Skin of body (tissue), 2 donors: ENCODE data around the gene LEFTY1. TPM values are rescaled to one million over a fixed set of nuclear protein-coding genes. Genes with fewer than 3 reads are reported as not detected.
"Not testable (repeated sequence)": the region's sequence is repeated elsewhere in the genome, so short reads cannot be mapped to it uniquely, and the experiment has no call there.

Source experiments
- DNase-seq: peaks from one replicate; lab custom pipeline; 2025; lab: John Stamatoyannopoulos, UW
- total RNA-seq: library from RNA; depleted of rRNA; stranded (reverse); fragments of >200 nt; gene quantifications from one replicate; pipeline ENCODE4 v1.2.3, GENCODE V29; 2014

The LEFTY1 gene, protein sequence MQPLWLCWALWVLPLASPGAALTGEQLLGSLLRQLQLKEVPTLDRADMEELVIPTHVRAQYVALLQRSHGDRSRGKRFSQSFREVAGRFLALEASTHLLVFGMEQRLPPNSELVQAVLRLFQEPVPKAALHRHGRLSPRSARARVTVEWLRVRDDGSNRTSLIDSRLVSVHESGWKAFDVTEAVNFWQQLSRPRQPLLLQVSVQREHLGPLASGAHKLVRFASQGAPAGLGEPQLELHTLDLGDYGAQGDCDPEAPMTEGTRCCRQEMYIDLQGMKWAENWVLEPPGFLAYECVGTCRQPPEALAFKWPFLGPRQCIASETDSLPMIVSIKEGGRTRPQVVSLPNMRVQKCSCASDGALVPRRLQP
- 0.30 TPM for total RNA-seq

GRCh38 chr1:225888898-225889601, at the start of gene LEFTY1:
TSS of gene LEFTY1 (minus strand) at chr1:225889146. CDS start at chr1:225889066, 80 bp downstream.
- DNase-seq: no peak

DNA sequence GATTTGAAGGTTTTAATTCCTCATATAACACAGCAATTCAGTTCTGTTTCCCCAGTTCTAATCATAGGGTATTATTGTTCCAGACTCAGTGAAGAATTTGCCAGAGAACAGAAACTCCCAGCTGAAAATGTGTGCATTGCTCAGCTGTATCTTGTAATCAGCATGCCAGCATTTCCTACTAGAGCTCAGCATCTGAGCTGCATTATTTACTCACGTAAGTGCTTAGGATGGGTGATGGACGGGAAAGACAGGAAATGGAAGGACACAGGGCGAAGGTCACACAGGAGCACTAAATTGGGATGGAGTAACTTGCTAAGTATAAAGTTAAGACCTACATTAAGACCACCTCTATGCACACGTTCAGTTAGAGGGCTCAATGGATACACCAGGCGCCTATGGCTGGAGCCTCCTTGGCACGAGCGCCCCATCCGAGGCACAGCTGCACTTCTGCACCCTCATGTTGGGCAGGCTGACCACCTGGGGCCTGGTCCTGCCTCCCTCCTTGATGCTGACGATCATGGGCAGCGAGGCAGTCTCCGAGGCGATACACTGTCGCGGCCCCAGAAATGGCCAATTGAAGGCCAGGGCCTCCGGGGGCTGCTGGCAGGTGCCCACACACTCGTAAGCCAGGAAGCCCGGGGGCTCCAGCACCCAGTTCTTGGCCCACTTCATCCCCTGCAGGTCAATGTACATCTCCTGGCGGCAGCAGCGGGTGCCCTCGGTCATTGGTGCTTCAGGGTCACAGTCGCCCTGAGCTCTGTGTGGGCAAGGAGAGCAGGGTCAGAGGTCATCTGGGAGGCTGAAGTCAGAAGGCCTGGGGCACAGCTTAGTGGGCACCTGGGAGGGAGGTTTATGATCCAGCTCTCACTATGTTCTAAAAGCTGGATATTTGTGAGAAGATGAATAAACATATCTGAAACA, 48.4 kb upstream of the LEFTY1 start:
- DNase-seq: peak; percentile 47

DNA sequence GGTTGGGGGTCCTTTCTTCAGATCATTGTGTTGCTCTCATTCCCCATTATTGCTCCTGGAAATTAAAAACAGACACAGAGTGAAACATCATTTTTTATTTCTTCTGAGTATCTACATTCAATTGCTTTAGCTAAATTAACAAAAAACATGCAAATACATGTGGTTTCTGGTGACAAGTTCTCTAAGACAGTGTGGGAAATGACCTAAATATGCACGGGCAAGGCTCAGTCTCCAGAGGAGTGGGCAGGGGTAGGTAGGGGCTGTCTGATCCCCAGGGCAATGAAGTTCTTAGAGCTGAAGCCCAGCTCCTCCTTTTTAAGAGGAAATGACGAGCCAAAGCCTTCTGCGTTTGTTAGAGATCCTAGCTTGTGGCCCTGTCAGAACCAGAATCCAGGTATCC, 47.6 kb upstream of the LEFTY1 start:
- no peak for DNase-seq

GRCh38 chr1:225936086-225936485, 47.1 kb upstream of the LEFTY1 start:
- not testable (repeated sequence) for DNase-seq

- no peak for DNase-seq
Measured at GRCh38 chr1:225934711-225935110, 45.8 kb upstream of the LEFTY1 start.

DNA sequence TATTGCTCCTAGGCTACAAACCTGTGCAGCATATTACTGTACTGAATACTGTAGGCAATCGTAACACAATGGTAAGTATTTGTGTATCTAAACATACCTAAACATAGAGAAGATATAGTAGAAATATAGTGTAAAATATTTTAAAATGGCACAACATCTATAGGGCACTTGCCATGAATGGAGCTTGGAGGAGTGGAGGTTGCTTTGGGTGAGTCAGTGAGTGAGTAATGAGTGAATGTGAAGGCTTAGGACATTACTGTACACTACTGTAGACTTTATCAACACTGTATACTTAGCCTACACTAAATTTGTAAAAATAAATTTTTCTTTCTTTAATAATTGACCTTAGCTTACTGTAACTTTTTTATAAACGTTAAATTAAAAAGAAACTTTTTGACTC, 44.1 kb upstream of the LEFTY1 start:
- no peak for DNase-seq

DNA sequence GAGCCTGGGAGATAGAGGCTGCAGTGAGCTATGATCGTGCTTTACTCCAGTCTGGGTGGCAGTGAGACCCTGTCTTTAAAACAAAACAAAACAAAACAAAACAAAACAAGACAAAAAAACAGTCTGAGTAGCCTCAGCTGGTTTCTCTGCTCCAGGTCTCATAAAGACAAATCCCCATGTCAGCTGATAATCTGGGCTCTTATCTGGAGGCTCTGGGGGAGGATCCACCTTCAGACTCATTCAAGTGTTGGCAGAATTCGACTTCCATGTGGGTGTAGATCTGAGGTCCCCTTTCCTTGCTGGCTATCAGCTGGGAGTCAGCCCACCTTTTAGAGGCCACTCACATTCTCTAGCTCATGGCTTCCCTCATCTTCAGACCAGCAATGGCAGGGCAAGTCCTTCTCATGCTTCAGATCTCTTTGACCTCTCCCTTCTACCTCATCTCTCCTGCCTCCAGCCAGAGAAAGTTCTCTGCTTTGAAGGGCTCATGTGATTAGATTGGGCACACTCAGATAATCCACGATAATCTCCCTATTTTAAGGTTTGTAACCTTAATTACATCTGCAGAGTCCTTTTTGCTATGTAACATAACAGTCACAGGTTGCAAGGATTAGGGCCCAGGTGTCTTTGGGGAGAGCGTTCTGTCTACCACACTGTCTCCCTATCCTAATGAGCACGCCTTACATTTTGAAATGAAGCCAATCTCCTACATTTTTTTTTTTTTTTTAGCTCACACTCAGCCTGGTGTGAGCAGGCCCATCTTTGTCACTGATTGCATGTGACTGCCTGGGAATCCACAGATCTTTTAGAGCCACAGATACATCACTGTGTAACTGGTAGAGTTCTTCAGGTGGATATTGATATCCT, 42.6 kb upstream of the LEFTY1 start:
- no peak for DNase-seq

DNA sequence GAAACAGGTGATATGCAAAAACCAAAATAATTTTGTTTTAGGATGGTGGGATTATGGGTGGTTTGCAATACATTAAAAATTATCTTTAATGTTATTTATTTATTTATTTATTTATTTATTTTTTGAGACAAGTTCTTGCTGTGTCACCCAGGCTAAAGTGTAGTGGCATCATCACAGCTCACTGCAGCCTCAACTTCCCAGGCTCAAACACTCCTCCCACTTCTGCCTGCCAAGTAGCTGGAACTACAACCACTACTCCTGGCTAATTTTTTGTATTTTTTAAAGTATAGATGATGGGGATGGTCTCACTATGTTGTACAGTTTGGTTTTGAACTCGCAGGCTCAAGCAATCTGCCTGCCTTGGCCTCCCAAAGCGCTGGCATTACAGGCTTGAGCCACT, 41.6 kb upstream of the LEFTY1 start:
- DNase-seq: no peak

DNA sequence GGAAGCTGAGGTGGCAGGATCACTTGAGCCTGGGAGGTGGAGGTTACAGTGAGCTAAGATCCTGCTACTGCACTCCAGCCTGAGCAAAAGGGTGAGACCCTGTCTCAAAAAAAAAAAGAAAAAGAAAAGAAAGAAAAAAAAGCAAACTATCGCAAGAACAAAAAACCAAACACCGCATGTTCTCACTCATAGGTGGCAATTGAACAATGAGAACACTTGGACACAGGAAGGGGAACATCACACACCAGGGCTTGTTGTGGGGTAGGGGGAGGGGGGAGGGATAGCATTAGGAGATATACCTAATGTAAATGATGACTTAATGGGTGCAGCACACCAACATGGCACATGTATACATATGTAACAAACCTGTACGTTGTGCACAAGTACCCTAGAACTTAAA, 40.5 kb upstream of the LEFTY1 start:
- DNase-seq: not testable (repeated sequence)

- DNase-seq: no peak
Measured at GRCh38 chr1:225928186-225929175, 39.5 kb upstream of the LEFTY1 start.

- DNase-seq: no peak
Measured at GRCh38 chr1:225926551-225927113, 37.7 kb upstream of the LEFTY1 start.

DNA sequence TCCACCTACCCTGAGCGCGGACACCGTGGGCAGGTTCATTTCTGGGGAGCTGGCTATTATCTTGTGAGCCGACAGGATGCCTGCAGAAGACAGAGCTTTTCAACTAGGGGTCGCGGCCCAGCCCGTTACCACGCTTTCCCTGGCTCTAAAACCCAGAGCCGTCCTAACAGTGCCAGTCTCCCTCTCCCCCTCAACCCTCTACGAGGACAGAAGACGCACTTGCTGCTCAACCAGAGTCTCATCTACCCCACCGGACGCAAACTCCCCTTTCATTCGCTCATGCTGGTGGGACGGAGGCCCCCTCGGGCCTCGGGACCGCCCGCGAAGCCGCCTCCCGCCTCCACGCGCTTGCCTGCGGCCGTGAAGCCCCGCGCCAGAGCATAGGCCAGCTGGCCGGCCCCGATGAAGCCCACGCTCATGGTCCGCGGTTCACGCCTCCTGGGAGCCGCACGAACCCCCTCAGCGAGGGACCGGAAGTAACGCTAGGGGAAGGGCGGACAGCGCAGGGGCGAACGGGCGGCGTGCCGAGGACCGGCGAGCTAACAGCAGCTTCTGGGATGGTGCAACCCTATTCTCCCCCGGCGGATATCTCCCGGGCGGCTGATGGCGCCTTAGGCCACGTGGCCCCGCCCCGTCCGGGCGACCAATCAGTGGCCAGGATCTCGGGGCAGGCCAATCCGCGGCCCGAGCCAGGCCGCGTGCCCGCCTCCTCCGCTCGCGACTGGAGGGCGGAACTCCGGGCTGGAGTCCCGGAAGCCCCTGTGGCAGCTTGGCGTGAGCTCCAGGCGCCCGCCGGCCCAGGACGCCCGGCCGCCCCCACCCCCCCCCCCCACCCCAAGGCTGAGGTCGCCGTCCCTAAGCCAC, 35.0 kb upstream of the LEFTY1 start, which contains the start of gene PYCR2:
Gene PYCR2 (minus strand): TSS at position 559 of the 864 bp plus-strand sequence. CDS start 140 bp downstream, at position 419.
- DNase-seq: peak; percentile 89

- DNase-seq: no peak
Measured at GRCh38 chr1:225923381-225923691, 34.4 kb upstream of the LEFTY1 start.

- no peak for DNase-seq
Measured at GRCh38 chr1:225921734-225922709, 33.1 kb upstream of the LEFTY1 start.

DNA sequence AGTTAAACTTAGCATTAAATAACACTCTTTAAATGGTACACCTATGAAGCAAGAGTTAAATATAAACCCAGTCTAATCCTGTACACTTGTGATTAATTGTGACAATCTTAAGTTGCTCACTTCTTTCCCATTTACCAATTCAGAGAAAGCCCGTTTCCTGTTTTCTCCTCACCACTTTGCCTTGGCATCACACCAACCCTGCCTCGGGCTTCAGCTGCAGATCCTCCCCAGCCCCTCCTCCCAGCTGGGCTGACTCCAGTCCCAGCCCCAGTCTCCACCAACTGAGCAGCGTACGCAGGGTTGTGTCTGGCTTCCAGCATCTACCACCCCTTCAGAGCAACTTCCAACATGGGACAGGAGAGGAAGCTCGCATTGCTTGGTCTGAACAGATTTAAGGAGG, 31.0 kb upstream of the LEFTY1 start:
- DNase-seq: peak; percentile 47

DNA sequence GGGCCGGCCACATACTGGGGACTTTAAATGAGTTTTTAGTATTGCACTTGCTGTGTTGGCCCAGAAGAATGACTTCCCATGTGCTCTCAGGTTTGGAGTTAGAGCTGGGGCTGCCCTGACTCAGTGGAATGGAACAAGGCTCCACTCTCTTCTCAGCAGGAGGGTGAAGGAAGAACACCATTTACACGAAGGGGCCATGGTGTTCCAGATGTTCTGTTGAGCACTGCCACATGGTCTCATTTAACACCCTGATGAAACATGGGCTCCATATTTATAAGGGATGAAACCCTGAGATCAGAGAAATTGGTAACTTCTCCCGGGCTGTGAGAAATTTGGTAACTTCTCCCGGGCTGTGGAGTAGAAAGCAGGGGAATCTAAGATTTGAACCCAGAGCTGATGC, 29.3 kb upstream of the LEFTY1 start:
- DNase-seq: no peak

- no peak for DNase-seq
Measured at GRCh38 chr1:225917536-225917935, 28.6 kb upstream of the LEFTY1 start.
